HL-60 (cell line): ENCODE results near the gene AKAP13.
A peak's percentile ranks its signal among the peaks of the same experiment; 100 is the strongest.

Experiments used
- DNase-seq, 2 experiments: peaks; one replicate each; pipeline ENCODE4 v3.0.0-alpha.2; 2010 to 2020; ENCODE audit warnings: low read depth in 1 of 2, low spot score in 1 of 2
- H3K27ac ChIP-seq: fragments of 250-450 bp; sonication (Bioruptor Pico); replicated peaks from 2 replicates; pipeline ENCODE4 v1.5.1; 2020; ENCODE audit warnings: mild to moderate bottlenecking, moderate library complexity
- H3K27me3 ChIP-seq: fragments of 250-450 bp; sonication (Bioruptor Pico); 2 replicates; pipeline ENCODE4 v1.5.1; 2021; ENCODE audit warnings: mild to moderate bottlenecking, moderate library complexity; ENCODE audit not compliant: insufficient read depth, poor library complexity, severe bottlenecking
- H3K4me3 ChIP-seq: replicated peaks from 2 replicates; pipeline ENCODE4 v1.5.1; 2011; ENCODE audit warnings: mild to moderate bottlenecking, control low read depth, low read length; ENCODE audit not compliant: insufficient read depth
- GABPA ChIP-seq: IDR thresholded peaks from 2 replicates; pipeline ENCODE4 v1.6.1; 2012; ENCODE audit warnings: low read depth
- POLR2AphosphoS5 ChIP-seq: IDR thresholded peaks from 2 replicates; pipeline ENCODE4 v1.6.1; 2012; ENCODE audit warnings: low read depth
- SPI1 ChIP-seq: IDR thresholded peaks from 2 replicates; pipeline ENCODE4 v1.6.1; 2012; ENCODE audit warnings: low read depth, mild to moderate bottlenecking, borderline replicate concordance
- TF ChIP-seq, protein P1 (sequence below): IDR thresholded peaks from one replicate; pipeline ENCODE4 v1.5.1; 2011; ENCODE audit warnings: low read length, control low read depth, inconsistent platforms; ENCODE audit not compliant: insufficient read depth
- TF ChIP-seq, protein P2 (sequence below): IDR thresholded peaks from 2 replicates; pipeline ENCODE4 v1.6.1; 2012; ENCODE audit warnings: low read depth; ENCODE audit not compliant: insufficient replicate concordance

AKAP13 gene

DNA sequence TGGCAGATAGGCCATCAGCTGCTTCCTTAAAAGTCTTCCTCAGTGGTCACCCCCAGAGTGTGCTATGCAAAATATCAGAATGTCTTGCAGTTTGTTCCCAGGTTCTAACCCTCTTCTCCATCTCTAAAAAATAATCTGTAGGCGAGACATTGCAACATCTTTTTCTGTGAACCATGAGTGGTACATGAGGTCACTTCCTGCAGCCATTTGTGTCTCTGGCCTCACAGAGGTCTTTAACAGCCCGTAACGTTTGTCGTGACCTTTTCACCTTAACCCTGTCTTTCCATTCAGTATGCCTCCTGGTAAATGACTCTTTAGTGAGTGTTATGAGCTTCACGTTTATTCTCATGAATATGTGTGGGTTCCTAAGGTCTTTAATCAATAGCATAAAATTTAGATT, 269.0 kb downstream of the AKAP13 start:
- peak; percentile 45 to 51 for DNase-seq
- TF ChIP-seq GABPA, result 0 out of 2 replicates have a peak, but pooled peaks have one; percentile 23
- TF ChIP-seq, protein P1, sequence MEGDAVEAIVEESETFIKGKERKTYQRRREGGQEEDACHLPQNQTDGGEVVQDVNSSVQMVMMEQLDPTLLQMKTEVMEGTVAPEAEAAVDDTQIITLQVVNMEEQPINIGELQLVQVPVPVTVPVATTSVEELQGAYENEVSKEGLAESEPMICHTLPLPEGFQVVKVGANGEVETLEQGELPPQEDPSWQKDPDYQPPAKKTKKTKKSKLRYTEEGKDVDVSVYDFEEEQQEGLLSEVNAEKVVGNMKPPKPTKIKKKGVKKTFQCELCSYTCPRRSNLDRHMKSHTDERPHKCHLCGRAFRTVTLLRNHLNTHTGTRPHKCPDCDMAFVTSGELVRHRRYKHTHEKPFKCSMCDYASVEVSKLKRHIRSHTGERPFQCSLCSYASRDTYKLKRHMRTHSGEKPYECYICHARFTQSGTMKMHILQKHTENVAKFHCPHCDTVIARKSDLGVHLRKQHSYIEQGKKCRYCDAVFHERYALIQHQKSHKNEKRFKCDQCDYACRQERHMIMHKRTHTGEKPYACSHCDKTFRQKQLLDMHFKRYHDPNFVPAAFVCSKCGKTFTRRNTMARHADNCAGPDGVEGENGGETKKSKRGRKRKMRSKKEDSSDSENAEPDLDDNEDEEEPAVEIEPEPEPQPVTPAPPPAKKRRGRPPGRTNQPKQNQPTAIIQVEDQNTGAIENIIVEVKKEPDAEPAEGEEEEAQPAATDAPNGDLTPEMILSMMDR, result no peak
- H3K27ac ChIP-seq, result peak overlapping the region; percentile 44; the same call in 1 of the 2 replicates
- H3K27me3 ChIP-seq, result no peaks in the 10 kb centered on the region
- no peak overlapping the region for H3K4me3 ChIP-seq

DNA sequence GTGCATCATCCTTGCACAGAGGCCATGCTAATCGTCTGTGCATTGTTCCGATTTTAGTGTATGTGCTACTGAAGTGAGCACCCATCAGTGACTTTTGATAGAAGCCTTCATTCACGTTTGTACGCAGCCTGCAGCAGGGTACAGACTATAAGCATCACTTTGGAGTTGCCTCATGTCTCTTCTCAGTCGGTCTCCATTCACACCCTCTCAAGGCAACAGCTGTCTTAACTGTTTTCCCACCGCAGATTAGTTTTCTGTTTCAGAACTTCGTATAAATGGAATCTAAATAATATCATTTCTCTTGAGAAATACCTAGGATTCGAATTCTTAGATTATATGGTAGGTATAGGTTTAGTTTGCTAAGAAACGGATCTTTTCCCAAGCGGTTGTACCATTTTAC, 271.1 kb downstream of the AKAP13 start:
- DNase-seq, result no peak
- no peak overlapping the region for H3K27ac ChIP-seq

DNA sequence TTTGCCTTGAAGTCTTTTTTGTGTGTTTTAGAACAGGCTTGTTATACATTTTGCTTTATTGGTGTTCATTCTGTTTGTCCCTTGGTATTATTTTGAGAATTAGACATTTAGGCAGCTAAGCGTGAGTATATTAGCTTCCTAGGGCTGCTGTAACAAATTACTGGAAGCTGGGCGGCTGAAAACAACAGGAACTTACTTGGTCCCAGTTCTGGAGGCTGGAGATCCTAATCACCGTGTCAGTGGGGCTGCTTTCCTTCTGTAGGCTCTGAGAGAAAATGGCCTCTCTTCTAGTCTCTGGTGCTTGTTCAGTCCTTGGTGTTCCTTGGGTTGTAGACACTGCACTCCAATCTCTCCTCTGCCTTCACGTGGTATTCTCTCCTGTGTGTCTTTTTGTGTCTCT, 272.1 kb downstream of the AKAP13 start:
- Histone ChIP-seq H3K4me3 (no peak overlapping the region), H3K27me3 (no peaks in the 10 kb centered on the region), H3K27ac (no peak overlapping the region)
- TF ChIP-seq POLR2AphosphoS5 (no peak), GABPA (no peak)
- TF ChIP-seq, protein P1, result no peak
- DNase-seq, result no peak

More for the DNA sequence above, 271.1 kb downstream of the AKAP13 start:
- TF ChIP-seq, protein P1, result no peak
- TF ChIP-seq GABPA (no peak), SPI1 (no peak), POLR2AphosphoS5 (no peak)
- TF ChIP-seq, protein P2, sequence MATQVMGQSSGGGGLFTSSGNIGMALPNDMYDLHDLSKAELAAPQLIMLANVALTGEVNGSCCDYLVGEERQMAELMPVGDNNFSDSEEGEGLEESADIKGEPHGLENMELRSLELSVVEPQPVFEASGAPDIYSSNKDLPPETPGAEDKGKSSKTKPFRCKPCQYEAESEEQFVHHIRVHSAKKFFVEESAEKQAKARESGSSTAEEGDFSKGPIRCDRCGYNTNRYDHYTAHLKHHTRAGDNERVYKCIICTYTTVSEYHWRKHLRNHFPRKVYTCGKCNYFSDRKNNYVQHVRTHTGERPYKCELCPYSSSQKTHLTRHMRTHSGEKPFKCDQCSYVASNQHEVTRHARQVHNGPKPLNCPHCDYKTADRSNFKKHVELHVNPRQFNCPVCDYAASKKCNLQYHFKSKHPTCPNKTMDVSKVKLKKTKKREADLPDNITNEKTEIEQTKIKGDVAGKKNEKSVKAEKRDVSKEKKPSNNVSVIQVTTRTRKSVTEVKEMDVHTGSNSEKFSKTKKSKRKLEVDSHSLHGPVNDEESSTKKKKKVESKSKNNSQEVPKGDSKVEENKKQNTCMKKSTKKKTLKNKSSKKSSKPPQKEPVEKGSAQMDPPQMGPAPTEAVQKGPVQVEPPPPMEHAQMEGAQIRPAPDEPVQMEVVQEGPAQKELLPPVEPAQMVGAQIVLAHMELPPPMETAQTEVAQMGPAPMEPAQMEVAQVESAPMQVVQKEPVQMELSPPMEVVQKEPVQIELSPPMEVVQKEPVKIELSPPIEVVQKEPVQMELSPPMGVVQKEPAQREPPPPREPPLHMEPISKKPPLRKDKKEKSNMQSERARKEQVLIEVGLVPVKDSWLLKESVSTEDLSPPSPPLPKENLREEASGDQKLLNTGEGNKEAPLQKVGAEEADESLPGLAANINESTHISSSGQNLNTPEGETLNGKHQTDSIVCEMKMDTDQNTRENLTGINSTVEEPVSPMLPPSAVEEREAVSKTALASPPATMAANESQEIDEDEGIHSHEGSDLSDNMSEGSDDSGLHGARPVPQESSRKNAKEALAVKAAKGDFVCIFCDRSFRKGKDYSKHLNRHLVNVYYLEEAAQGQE, result no peak
- Histone ChIP-seq H3K4me3 (no peak overlapping the region), H3K27me3 (no peaks in the 10 kb centered on the region)

DNA sequence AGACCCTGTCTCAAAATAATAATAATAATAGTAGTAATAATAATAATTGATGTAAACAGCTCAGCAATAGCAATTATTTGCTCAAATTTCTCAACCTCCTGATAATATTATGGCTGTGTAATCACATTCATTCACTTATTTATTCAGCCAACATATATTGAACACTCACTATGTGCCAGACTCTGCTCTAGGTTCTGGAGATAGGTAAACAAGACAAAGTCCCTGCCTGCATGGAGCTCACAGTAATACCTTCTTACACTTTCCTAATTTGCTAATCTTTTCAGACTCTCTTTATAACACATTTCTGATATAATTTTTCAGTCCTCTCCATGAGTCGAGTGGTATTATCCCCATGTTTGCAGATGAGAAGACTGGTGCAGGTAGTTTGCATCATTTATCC, 276.7 kb downstream of the AKAP13 start:
- no peaks in the 10 kb centered on the region for H3K27me3 ChIP-seq
- TF ChIP-seq, protein P2, result no peak
- TF ChIP-seq SPI1 (no peak), POLR2AphosphoS5 (no peak)
- TF ChIP-seq, protein P1, result no peak
- DNase-seq, result no peak
- no peak overlapping the region for H3K4me3 ChIP-seq
- H3K27ac ChIP-seq, result no peak overlapping the region
